ENCODE results near the gene ATP6V0A4.

GRCh38 chr7:138657854-138658386 is 140.1 kb downstream of the ATP6V0A4 start:
- TF ChIP-seq CTCF (IDR thresholded peaks at IDR 0.05) (no peak), POLR2AphosphoS5 (IDR thresholded peaks at IDR 0.05) (no peak), POLR2A (IDR thresholded peaks at IDR 0.05) (no peak), EP300 (IDR thresholded peaks at IDR 0.05; ENCODE audit: low read depth) (no peak)
